Measurements from ENCODE around the gene PDE5A.

Gene PDE5A

DNA sequence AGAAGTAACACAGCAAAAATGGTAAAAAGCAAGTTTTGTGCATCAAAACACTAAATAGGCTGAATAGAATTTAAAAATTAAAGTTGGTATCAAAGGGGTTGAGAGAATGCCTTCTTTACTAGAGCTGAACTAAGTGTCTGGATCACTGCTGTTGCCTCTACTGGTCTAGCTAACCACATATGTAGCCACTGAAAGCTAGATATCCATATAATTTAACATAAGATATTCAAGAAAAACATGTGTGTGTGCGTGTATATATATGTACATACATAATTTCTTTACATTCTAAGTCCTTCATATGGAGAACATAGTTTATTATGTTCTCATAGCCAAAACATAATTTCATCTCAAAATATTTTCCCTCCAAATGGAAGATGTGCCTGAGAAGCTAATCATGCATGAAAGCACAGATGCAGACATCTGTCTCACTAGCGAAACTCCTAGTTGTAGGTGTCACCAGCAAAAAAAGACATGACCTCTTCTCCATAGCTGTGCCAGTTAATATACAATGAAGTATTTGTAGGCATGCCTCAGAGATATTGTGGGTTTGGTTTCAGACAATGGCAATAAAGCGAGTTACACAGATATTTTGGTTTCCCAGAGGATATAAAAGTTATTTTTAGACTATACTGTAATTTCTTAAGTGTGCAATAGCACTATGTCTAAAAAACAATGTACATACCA is 47.3 kb downstream of the PDE5A start:
- ATAC-seq (no peak), DNase-seq (no peak)

GRCh38 chr4:119580293-119580692 is 48.3 kb downstream of the PDE5A start:
- ATAC-seq = no peak
- DNase-seq = no peak

DNA sequence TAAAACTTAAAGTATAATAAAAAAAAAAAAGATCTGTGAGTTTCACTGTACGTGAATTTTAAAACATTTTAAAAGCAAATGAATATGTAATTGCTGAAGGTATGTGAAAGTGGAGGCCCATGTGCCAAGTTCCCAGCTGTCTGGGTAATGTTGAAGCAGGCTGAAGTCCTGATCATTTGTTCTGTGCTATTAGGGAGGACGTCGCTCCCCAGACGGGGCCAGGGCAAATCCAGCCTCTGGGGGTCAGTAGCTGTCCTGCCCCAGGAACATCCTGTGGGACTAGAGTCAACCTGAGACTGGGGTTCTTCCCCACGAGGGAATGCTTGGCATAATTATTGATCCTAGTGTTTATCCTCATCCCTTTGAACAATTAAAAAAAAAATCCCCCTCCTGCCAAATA is 48.8 kb downstream of the PDE5A start:
- no peak for ATAC-seq

GRCh38 chr4:119570401-119570800 is 58.2 kb downstream of the PDE5A start:
- DNase-seq = no peak
- ATAC-seq = no peak

More for the DNA sequence above, 48.8 kb downstream of the PDE5A start:
- DNase-seq = no peak

- ATAC-seq (no peak), DNase-seq (no peak)
Measured at GRCh38 chr4:119564106-119564505, 64.5 kb downstream of the PDE5A start.

DNA sequence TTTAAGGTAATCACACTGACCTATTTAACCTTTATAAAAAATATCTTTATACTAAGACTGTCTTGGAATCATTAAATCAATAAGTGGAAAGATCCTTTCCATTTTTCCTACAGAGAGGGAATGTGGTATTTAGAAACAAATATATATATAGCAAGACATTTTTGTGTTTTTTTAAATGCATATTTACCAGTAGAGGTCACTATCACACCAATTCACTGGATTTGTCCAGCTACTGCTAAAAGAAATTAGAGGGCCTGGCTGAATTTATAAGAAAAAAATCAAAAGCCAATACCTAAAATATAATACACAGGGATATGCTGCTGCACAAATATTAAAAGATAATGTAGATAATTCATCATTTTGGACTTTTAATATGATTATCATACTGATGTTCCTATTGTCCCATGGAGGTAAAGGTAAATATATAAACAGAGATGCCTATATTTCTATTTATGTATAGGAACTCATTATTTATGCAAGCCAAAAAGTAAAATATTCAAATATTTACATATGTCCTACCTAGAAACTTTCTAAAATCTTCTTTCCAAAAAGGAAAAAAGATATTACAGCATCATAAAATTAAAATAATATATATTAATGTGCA is 69.5 kb downstream of the PDE5A start:
- ATAC-seq = no peak
- DNase-seq = no peak

DNA sequence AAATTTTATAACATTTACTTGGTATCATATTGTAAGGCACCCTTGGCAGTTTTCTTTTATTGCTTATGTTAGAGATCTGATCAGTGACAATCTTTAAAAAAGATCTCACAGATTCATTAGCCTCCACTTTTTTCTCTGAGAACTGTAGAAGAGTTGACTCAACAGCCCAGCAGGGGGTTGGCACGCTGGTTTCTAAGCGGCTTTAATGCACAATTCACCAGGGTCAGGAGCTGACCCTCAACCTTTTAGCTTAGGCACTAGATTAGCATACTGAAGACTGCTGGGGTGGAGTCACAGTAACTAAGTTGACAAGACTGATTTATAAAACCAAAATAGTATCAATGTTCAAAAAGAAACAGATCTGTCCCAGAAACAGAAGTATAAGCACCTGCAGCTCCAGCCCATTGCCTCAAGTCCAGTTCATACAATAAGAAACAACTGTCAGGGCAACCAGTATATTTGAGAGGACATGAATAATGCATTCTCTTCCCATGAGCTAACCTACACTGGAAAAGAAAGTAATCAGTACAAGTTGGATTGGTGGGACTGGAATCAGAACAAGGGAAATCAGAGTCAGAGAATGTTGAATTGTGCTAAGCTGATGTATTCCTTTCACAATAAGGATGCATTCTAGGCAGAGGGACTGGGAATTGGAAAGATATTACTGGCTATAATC is 77.6 kb downstream of the PDE5A start:
- DNase-seq (no peak), ATAC-seq (no peak)

- ATAC-seq = no peak
- DNase-seq = no peak
Measured at GRCh38 chr4:119549639-119550038, 79.0 kb downstream of the PDE5A start.

DNA sequence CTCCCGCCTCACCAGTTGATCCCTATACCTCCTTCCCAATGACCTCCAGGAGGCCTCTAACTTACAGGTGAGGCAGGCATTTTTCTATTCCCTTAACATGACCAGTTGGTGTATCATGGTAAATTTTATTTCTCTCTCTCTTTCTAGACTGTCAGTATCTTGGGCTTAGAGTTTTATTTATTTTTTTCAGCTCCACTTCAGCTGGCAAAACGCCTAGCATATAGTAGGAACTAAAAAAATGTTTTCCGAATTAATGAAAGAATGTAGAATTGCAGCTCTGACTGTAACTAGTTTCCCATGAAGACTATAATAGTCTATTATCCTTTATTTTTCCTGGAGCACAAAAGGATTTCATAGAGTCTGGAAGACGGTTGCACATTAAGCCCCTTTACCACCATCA is 84.8 kb downstream of the PDE5A start:
- DNase-seq (no peak), ATAC-seq (no peak)

GRCh38 chr4:119543187-119543586 is 85.4 kb downstream of the PDE5A start:
- ATAC-seq = no peak
- DNase-seq = no peak

GRCh38 chr4:119540249-119540648 is 88.4 kb downstream of the PDE5A start:
- no peak for DNase-seq
- no peak for ATAC-seq

GRCh38 chr4:119537586-119537985 is 91.0 kb downstream of the PDE5A start:
- ATAC-seq (no peak), DNase-seq (no peak)

GRCh38 chr4:119536572-119537528 is 91.8 kb downstream of the PDE5A start:
- ATAC-seq = no peak
- DNase-seq = no peak

DNA sequence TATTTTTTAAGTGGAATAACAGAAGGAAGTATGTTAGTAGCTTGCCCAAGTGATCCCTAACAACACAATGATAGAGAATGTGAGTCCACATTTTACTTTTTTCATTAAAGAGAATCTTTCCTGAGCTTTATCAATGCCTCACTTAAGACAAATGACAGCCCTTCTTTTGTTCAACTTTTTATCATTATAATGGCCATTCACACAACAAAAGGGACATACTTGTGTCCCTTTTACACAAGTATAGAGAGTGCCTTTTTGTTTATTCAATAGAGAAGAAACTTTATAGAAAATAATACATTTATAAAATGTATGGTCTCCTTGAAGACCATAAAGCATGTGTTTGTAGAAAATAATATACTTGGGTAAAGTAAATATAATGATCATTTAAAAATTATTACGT is 96.3 kb downstream of the PDE5A start:
- ATAC-seq = no peak

GRCh38 chr4:119529788-119530187 is 98.8 kb downstream of the PDE5A start:
- ATAC-seq = no peak
- no peak for DNase-seq

More for the DNA sequence above, 96.3 kb downstream of the PDE5A start:
- DNase-seq = no peak

DNA sequence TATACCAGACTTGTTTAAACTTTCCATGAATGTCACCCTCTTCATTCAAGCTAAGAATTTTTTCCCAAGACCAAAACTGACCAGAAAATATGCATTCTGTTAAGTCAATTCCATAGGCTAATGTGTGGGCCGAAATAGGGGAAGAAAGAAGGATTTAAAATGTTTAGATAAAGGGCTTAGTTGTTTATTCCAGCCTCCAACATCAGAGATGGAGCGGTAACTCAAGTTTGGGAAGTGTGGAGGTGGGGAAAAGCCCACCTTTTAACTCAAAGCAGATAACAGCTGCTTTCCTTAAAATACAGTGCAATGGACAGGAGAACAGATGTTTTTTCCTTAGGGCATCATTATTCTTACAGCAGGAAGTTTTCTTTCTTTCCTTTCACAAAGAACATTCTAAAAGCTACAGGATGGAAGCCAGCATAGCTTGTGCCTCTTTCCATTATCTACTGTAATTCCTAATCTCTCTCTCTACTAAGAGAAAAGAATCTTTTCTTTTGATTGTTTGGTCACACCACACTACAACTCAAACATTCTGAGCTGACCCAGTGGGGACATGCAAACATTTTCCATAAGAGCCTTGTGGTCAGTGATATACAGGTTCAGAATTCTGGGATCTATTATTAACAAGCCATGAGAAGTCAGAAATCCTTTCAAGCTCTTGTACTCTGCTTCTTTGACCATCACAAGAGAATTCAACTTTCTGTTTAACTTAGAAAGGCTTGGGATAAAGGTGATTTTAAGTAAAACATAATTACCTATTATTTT is 101.6 kb downstream of the PDE5A start:
- DNase-seq (no peak), ATAC-seq (no peak)

GRCh38 chr4:119525771-119526712 is 102.6 kb downstream of the PDE5A start:
- ATAC-seq (no peak), DNase-seq (no peak)

DNA sequence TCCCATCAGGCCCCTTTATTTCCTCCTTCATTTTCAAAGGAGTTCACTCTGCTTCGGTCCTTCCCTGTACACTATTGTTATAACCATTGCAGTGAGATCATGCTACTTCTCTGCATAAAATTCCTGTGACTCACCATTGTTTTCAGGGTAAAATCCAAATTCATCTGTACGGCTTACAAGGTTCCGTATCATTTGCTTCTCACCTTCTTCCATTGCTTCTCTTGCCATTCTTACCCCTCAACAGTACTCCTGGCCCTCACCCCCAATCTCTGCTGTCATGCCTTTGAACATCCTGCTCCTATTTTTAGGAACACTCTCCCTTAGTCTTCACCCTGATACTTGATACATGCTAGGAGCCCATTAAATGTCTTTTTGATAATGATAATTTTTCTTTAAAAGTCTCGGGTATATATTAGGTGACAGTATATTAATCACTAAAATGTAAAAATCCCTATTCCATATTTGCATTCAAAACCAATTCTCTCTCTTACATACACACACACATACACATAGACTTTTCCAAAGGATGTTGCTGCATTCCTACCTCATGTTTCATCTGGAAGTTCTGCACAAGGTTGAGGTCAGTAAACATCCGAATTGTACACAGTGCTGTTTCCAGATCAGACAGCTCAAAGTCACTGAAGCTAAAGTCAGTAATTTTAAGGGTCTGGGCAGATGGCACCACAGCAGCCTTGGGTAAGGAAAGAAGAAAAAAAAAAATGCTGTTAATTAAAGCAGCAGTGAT is 103.4 kb downstream of the PDE5A start:
- ATAC-seq = no peak

DNA sequence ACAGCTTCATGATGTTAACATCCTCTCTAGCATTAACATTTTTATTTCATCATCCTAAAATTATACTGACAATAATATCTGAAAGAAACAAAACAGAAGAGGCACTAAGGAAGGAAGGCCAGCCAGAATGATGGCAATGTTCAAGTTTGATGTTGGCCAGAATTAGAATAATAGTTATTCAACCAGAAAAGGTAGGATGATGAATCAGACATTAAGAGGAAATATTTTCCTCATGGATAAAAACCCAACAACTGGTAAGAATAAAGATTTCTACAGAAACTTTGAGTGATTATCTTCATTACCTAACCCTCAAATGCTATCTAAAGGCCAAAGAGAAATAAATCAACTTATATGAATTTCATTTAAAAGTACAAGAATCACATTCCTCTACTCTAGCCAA is 105.2 kb downstream of the PDE5A start:
- DNase-seq = no peak
- no peak for ATAC-seq

More for the DNA sequence above, 103.4 kb downstream of the PDE5A start:
- DNase-seq = no peak

DNA sequence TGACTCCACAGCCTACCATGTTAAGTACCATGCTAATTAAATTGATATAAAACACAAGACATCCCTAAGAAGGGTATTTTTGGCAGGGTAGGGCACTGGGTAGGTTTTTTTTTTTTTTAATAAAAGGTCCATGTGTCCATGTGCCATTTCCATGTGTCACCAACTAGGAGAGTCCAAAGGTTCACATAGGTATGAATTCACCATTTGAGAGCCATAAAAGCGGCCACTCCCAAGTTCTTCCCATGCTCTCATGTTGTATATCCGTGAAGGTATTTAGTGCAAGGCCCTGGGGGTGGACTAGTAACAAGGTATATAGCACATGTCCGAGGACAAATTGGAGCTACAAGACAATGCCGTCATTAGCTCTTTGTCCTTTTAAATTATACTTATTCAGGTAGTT is 107.3 kb downstream of the PDE5A start:
- ATAC-seq (no peak), DNase-seq (no peak)
